Colonic mucosa (tissue), 4 donors: ENCODE data around the gene NHEJ1. TPM values are rescaled to one million over a fixed set of nuclear protein-coding genes. Genes with fewer than 3 reads are reported as not detected.
A peak's percentile ranks its signal among the peaks of the same experiment; 100 is the strongest.

Experiments used
- DNase-seq: peaks from one replicate; pipeline ENCODE4 v3.0.0-alpha.2; 2020
- H3K27ac ChIP-seq: fragments of 200-600 bp; one replicate; pipeline ENCODE4 v1.8.0; 2021
- H3K27me3 ChIP-seq: fragments of 200-600 bp; one replicate; pipeline ENCODE4 v1.8.0; 2021
- H3K36me3 ChIP-seq: fragments of 200-600 bp; one replicate; pipeline ENCODE4 v1.8.0; 2021
- H3K4me1 ChIP-seq: fragments of 200-600 bp; one replicate; pipeline ENCODE4 v1.8.0; 2021; ENCODE audit warnings: mild to moderate bottlenecking
- H3K4me3 ChIP-seq: fragments of 200-600 bp; one replicate; pipeline ENCODE4 v1.8.0; 2021
- H3K9ac ChIP-seq, 2 donors: one replicate each; pipeline ENCODE4 v1.7.0; 2013; ENCODE audit warnings: control low read depth in 2 of 2, low read depth in 2 of 2, low read length in 2 of 2
- H3K9me3 ChIP-seq: fragments of 200-600 bp; one replicate; pipeline ENCODE4 v1.8.0; 2021
- CTCF ChIP-seq: fragments of 200-600 bp; IDR thresholded peaks from one replicate; pipeline ENCODE4 v1.8.0; 2022; ENCODE audit warnings: antibody characterized with exemption, mild to moderate bottlenecking
- intact Hi-C: fragments of 100-400 bp; cut with DNase I; formaldehyde crosslinking; loops from one replicate; pipeline ENCODE4 v1.14.1; 2022
- total RNA-seq, 2 donors: library from RNA; stranded (reverse); fragmentation: NEBNext Ultra II Directional in 1 of 2; extraction: Animal tissue kit (Norgen Biotek cat#: 25700) in 1 of 2; gene quantifications; one replicate each; pipeline ENCODE4 v1.2.1, GENCODE V29; 2021
- donor health status: healthy.
- donor health status: DM: no; HTN: no; CAD: no.
- donor health status: DM: no; HTN: no; CAD: no.

NHEJ1 gene
- total RNA-seq, 2 donors from 2014 or later: 30.7 to 51.1 TPM

GRCh38 chr2:219183151-219183772, 22.6 kb upstream of the NHEJ1 start:
- Histone ChIP-seq H3K27ac (peak overlapping the region; percentile 19), H3K9me3 (no peaks in the 10 kb centered on the region), H3K9ac (peak overlapping the region; percentile 3 to 67), H3K4me3 (no peak overlapping the region), H3K27me3 (no peaks in the 10 kb centered on the region), H3K36me3 (peaks cover 15% of the 10 kb centered on the region), H3K4me1 (no peaks in the 10 kb centered on the region)
- DNase-seq: peak; percentile 17
- TF ChIP-seq CTCF: no peak
- intact Hi-C loops: no loop called here

GRCh38 chr2:219182331-219183150, 21.9 kb upstream of the NHEJ1 start:
- intact Hi-C loops: no loop called here
- DNase-seq: peak; percentile 29
- H3K36me3 ChIP-seq: peaks cover 15% of the 10 kb centered on the region
- H3K4me3 ChIP-seq: no peak overlapping the region
- H3K9me3 ChIP-seq: no peaks in the 10 kb centered on the region
- no peaks in the 10 kb centered on the region for H3K4me1 ChIP-seq
- peak overlapping the region; percentile 19 for H3K27ac ChIP-seq
- peak overlapping the region; percentile 3 to 67 for H3K9ac ChIP-seq
- TF ChIP-seq CTCF: no peak
- H3K27me3 ChIP-seq: no peaks in the 10 kb centered on the region

GRCh38 chr2:219181531-219181930, 20.9 kb upstream of the NHEJ1 start:
- intact Hi-C loops: no loop called here
- Histone ChIP-seq H3K4me1 (no peaks in the 10 kb centered on the region), H3K4me3 (no peak overlapping the region), H3K27ac (no peak overlapping the region), H3K36me3 (peaks cover 15% of the 10 kb centered on the region), H3K27me3 (no peaks in the 10 kb centered on the region), H3K9ac (no peak overlapping the region), H3K9me3 (no peaks in the 10 kb centered on the region)
- DNase-seq: peak; percentile 10
- TF ChIP-seq CTCF: no peak

- H3K27me3 ChIP-seq: no peaks in the 10 kb centered on the region
- H3K9me3 ChIP-seq: no peaks in the 10 kb centered on the region
- no peak overlapping the region for H3K4me3 ChIP-seq
- TF ChIP-seq CTCF: no peak
- no peak overlapping the region for H3K9ac ChIP-seq
- peak; percentile 13 for DNase-seq
- H3K36me3 ChIP-seq: peaks cover 15% of the 10 kb centered on the region
- peaks cover under 1% of the 10 kb centered on the region for H3K4me1 ChIP-seq
- no peak overlapping the region for H3K27ac ChIP-seq
- intact Hi-C loops: no loop called here
These were observed 20.3 kb upstream of the NHEJ1 start for GRCh38 chr2:219180961-219181360.

DNA sequence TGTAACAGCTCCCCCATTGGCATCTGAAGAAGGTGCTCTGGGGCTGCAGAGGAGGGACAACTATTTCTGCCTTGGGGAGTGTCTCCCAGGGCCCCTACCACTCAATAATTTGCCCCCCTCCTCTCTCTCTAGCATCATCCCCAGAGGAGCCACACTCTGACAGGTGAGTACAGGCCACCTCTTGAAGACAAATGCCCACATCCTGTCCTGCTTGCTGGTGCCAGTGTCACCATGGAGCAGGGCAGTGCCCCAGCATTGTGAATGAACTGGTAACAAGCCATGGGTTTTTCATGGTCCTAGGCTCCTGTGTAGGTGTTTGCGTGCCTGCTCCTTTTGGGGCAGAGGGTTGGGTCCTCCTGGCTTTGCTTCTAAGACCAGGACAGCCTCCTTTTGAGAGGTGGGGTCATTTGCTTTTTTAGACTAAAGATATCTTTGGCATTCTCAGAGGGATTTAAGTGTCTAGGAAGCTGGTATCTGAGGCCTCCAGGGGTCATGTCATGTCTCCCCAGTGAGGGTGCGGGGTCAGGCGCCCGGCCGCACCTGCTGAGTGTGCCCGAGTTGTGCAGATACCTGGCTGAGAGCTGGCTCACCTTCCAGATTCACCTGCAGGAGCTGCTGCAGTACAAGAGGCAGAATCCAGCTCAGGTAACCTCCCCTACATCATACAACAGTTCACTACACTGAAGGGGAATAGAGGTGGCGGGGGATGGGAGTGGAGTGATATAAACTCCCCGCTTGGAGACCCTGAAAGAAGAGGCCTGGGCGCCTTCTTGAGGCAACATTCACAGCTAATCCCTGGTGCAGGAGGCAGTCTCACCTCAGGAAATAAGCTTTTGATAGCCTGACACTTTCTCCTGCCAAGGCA, 19.2 kb upstream of the NHEJ1 start:
- Histone ChIP-seq H3K36me3 (peaks cover 17% of the 10 kb centered on the region), H3K27me3 (no peaks in the 10 kb centered on the region), H3K4me1 (peaks cover 8% of the 10 kb centered on the region), H3K9ac (peak overlapping the region in 1 of 2 donors; percentile 64), H3K9me3 (no peaks in the 10 kb centered on the region), H3K27ac (no peak overlapping the region), H3K4me3 (peak overlapping the region; percentile 76)
- intact Hi-C loops: loop anchor here (2.0 kb wide), 1 partner anchor 27 kb away; the partner anchor contains the start of gene ZFAND2B
- TF ChIP-seq CTCF: no peak
- peak; percentile 14 for DNase-seq
